ENCODE data around the gene ATF2. TPM values are rescaled to one million over a fixed set of nuclear protein-coding genes. Genes with fewer than 3 reads are reported as not detected.

Gene ATF2
- total RNA-seq, 3 donors from 2014 or later (not counting 1 experiment from before 2014, with no cell fraction given): 66.7 to 76.5 (median 74.4) TPM

DNA sequence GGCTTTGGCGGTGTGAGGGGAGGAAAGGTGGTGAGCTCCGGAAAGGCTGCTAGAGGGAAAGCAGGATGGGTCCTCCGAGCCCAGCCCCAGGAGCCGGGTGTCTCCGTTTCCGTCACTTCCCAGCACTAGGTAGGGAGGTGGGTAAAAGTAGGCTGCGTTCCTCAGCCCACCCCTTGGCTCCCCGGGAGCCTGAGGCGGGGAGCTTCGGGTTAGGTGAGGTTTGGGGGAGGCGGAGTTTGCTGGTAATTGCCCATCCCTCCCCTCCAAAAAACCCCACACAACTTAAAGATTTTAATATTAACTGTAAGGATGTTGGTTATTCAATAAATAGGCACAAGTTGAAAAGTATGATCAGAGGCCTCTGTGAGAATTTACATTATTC is 552 bp upstream of the ATF2 start:
- intact Hi-C loops (cut with micrococcal nuclease): loop anchor here (2.0 to 5.0 kb wide), 2 partner anchors 576 to 676 kb away; no protein-coding TSS in a partner anchor
- DNase-seq: no peak
- peak overlapping the region; percentile 87 for H3K27ac ChIP-seq (ENCODE audit: low read length)
- Mint-ChIP-seq H3K36me3 (no peaks in the 10 kb centered on the region), H3K9me3 (no peaks in the 10 kb centered on the region), H3K4me3 (peak overlapping the region; percentile 100), H3K4me1 (peaks cover 18 to 36% of the 10 kb centered on the region in 2 donors), H3K27me3 (ENCODE audit: low read depth in 2 of 2) (no peaks in the 10 kb centered on the region), H3K27ac (peak overlapping the region; percentile 93 to 94)
- H3K4me1 ChIP-seq (ENCODE audit: control insufficient read depth, insufficient read depth, low read length): peaks cover 10% of the 10 kb centered on the region
- 0% methylated on average over 6 of the region's 11 CpGs for WGBS (ENCODE audit: insufficient coverage)
- H3K36me3 ChIP-seq (ENCODE audit: control insufficient read depth, insufficient read depth, low read length): peaks cover 2% of the 10 kb centered on the region
- ATAC-seq: peak; percentile 5 to 16 (median 9)
- no peaks in the 10 kb centered on the region for H3K27me3 ChIP-seq (ENCODE audit: control insufficient read depth, insufficient read depth, low read length)
- H3K9me3 ChIP-seq (ENCODE audit: control insufficient read depth, insufficient read depth, low read length): no peaks in the 10 kb centered on the region
- TF ChIP-seq, protein P1, sequence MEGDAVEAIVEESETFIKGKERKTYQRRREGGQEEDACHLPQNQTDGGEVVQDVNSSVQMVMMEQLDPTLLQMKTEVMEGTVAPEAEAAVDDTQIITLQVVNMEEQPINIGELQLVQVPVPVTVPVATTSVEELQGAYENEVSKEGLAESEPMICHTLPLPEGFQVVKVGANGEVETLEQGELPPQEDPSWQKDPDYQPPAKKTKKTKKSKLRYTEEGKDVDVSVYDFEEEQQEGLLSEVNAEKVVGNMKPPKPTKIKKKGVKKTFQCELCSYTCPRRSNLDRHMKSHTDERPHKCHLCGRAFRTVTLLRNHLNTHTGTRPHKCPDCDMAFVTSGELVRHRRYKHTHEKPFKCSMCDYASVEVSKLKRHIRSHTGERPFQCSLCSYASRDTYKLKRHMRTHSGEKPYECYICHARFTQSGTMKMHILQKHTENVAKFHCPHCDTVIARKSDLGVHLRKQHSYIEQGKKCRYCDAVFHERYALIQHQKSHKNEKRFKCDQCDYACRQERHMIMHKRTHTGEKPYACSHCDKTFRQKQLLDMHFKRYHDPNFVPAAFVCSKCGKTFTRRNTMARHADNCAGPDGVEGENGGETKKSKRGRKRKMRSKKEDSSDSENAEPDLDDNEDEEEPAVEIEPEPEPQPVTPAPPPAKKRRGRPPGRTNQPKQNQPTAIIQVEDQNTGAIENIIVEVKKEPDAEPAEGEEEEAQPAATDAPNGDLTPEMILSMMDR (IDR thresholded peaks at IDR 0.05): no peak
- peak overlapping the region; percentile 93 for H3K4me3 ChIP-seq (ENCODE audit: low read length)

DNA sequence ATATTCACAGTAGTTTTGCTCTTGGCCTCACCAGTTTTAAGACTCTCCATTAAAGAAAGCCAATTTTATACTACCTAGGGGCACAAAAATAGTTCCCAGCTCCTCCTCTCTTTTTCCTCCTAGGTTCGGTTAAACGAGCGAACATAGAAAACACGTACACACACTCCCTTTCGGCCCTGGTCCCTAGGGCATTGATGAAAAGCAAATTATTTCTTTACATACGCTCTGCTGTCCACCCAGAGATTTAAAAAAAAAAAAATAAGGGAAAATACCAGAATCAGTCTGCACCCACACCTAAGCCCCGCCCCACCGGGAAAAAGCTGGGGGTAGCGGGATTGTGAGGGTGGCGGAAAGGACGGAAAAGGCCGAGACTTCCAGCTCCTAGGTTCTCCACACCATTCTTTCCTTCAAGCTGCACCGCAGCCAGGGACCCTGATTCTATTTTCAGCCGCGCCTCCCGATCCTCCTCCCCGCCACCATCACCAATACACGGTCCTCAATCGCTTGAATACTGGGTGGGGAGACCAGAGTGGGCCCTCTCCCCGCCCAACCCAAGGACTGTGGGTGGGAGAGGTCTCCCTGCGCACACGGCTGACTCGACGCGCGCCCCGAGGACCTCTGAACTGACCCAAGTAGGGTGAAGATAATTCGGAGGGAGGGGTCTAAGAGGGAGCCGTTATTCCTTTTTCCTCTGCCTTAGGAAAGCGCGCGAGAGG is 769 bp downstream of the ATF2 start:
- peak overlapping the region; percentile 87 for H3K27ac ChIP-seq (ENCODE audit: low read length)
- intact Hi-C loops (cut with micrococcal nuclease): loop anchor here (1.0 to 5.0 kb wide), 2 partner anchors 14 to 575 kb away; partner anchors contain the start of gene ATP5MC3
- DNase-seq (no peak), ATAC-seq (peak in 2 of 3 donors; percentile 0 to 1)
- peak overlapping the region; percentile 93 to 94 for H3K27ac Mint-ChIP-seq
- no peaks in the 10 kb centered on the region for H3K36me3 Mint-ChIP-seq
- no peaks in the 10 kb centered on the region for H3K9me3 ChIP-seq (ENCODE audit: control insufficient read depth, insufficient read depth, low read length)
- no peaks in the 10 kb centered on the region for H3K9me3 Mint-ChIP-seq
- H3K27me3 Mint-ChIP-seq (ENCODE audit: low read depth in 2 of 2): no peaks in the 10 kb centered on the region
- no peaks in the 10 kb centered on the region for H3K27me3 ChIP-seq (ENCODE audit: control insufficient read depth, insufficient read depth, low read length)
- no peaks in the 10 kb centered on the region for H3K36me3 ChIP-seq (ENCODE audit: control insufficient read depth, insufficient read depth, low read length)
- under 1% methylated on average over 29 of the region's 32 CpGs for WGBS (ENCODE audit: insufficient coverage)
- TF ChIP-seq, protein P1 (IDR thresholded peaks at IDR 0.05): no peak
- peaks cover 10% of the 10 kb centered on the region for H3K4me1 ChIP-seq (ENCODE audit: control insufficient read depth, insufficient read depth, low read length)
- H3K4me3 ChIP-seq (ENCODE audit: low read length): peak overlapping the region; percentile 93
- peak overlapping the region; percentile 100 for H3K4me3 Mint-ChIP-seq
- H3K4me1 Mint-ChIP-seq: peaks cover 18 to 36% of the 10 kb centered on the region in 2 donors

DNA sequence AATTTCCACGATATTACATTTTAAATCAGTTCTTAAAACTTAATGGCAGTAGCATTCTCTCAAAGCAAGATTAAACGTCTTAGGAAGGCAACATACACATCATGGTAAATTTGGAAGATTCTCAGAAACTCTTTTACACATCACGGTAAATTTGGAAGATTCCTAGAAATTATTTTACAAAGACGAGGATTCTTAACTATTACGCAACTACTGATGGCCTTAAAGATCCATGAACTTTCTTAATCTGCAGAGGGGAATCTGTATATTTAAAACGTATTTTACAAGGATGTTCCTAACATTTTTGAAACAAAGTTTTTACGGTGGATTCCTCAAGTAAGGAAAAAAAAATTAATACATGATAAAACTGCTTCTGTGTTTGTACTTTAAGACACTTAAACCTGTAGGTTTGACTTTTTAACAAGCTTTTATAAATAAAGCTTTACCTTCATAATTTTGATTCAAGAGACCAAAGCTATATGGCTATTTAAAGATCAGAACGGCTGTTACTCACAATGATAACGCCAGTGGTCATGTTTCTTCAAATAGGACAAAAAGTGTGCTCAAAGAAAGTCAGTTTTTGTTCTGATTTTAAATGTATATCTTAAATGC is 1.7 kb downstream of the ATF2 start:
- intact Hi-C loops (cut with micrococcal nuclease): loop anchor here (5.0 kb wide), 1 partner anchor 574 kb away; no protein-coding TSS in a partner anchor
- H3K4me1 ChIP-seq (ENCODE audit: control insufficient read depth, insufficient read depth, low read length): peaks cover 10% of the 10 kb centered on the region
- H3K4me1 Mint-ChIP-seq: peaks cover 18 to 36% of the 10 kb centered on the region in 2 donors
- no peaks in the 10 kb centered on the region for H3K9me3 Mint-ChIP-seq
- H3K27me3 Mint-ChIP-seq (ENCODE audit: low read depth in 2 of 2): no peaks in the 10 kb centered on the region
- WGBS (ENCODE audit: insufficient coverage): 74% methylated on average over 7 of the region's 9 CpGs
- H3K27ac ChIP-seq (ENCODE audit: low read length): no peak overlapping the region
- no peaks in the 10 kb centered on the region for H3K36me3 ChIP-seq (ENCODE audit: control insufficient read depth, insufficient read depth, low read length)
- peak overlapping the region; percentile 93 to 94 for H3K27ac Mint-ChIP-seq
- peak overlapping the region; percentile 100 for H3K4me3 Mint-ChIP-seq
- TF ChIP-seq, protein P1 (IDR thresholded peaks at IDR 0.05): no peak
- H3K27me3 ChIP-seq (ENCODE audit: control insufficient read depth, insufficient read depth, low read length): no peaks in the 10 kb centered on the region
- no peaks in the 10 kb centered on the region for H3K9me3 ChIP-seq (ENCODE audit: control insufficient read depth, insufficient read depth, low read length)
- ATAC-seq: no peak
- no peak overlapping the region for H3K4me3 ChIP-seq (ENCODE audit: low read length)
- DNase-seq: no peak
- H3K36me3 Mint-ChIP-seq: no peaks in the 10 kb centered on the region
